Subcutaneous adipose tissue (tissue), 4 donors: ENCODE data around the gene TIMP2. TPM values are rescaled to one million over a fixed set of nuclear protein-coding genes. Genes with fewer than 3 reads are reported as not detected.

Experiments used
- CTCF ChIP-seq: fragments of 450-650 bp; IDR thresholded peaks from one replicate; pipeline ENCODE4 v1.5.1; 2016; ENCODE audit warnings: low read depth, mild to moderate bottlenecking, control low read depth, antibody characterized with exemption, moderate library complexity
- total RNA-seq, 4 donors: library from RNA; depleted of rRNA; stranded (reverse); fragments of >200 nt; gene quantifications; one replicate each; pipeline ENCODE4 v1.1.0, GENCODE V29; 2016

Gene TIMP2
- total RNA-seq, 4 donors from 2014 or later: 123 to 267 (median 233) TPM

DNA sequence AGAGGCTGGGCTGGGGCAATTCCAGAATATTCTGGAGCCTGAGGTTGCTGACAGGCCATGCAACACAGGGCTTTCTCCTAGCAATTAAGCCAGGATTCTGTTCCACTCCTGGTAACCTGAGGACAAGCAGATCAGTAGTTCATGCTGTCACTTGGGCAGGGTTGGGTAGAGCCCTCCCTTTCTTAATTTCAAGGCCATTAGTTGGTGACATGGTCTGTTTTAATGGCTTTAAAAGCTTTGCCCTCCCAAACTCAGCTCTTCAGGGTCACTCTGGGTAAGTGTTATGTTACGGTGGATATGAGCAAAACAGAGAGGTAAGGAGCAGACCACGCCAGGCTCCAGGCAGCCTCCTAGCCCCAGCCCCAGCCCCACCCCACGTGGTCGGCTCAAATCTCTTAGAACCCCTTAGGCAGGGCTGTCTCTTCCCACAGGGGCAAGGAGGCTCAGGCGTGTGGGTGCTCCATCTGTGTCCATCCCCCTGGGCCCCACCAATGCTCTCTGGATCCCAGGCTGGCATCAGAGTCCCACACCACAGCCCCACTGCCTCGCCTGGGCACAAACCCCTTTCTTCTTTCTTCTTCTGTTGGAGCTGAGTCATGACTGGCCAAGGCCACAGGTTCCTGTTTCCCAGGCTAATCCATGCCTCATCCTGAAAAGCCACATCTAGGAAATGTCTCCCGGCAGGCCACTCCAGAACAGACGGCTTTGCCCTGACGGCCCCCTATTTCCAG, 49.7 kb downstream of the TIMP2 start:
- TF ChIP-seq CTCF: no peak

GRCh38 chr17:78873519-78874340, 51.5 kb downstream of the TIMP2 start:
- no peak for TF ChIP-seq CTCF

GRCh38 chr17:78872486-78872885, 52.7 kb downstream of the TIMP2 start:
- TF ChIP-seq CTCF: no peak

DNA sequence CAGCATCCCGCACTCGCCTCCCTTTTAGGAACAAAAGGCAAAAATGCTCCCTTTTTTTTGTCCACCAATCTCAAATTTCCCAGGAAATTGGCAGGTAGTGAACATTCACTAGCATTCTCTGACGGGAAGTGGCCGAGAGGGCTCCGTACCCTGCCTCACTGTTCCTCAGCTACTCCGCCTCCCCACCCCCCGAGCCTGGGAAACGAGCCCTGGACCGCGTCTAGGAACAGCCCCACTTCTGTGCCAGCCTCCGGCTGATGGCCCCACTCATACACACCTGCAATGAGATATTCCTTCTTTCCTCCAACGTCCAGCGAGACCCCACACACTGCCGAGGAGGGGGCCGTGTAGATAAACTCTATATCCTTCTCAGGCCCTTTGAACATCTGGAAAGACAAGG, 54.6 kb downstream of the TIMP2 start:
- no peak for TF ChIP-seq CTCF

DNA sequence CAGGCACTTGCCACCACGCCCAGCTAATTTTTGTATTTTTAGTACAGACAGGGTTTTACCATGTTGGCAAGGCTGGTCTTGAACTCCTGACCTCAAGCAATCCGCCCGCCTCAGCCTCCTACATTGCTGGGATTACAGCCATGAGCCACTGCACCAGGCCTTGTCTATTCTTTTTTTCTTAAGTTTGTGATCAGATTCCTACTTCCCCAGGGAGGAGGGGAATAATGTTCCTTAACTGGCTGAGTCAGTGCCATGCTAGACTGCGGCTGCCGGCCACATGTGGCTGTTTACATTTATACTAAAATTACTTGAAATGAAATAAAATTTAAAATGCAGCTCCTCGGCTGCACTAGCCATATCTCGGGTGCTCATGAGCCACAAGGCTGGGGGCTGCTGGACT, 56.8 kb downstream of the TIMP2 start:
- no peak for TF ChIP-seq CTCF

GRCh38 chr17:78865682-78866390, 59.4 kb downstream of the TIMP2 start:
- TF ChIP-seq CTCF: no peak

DNA sequence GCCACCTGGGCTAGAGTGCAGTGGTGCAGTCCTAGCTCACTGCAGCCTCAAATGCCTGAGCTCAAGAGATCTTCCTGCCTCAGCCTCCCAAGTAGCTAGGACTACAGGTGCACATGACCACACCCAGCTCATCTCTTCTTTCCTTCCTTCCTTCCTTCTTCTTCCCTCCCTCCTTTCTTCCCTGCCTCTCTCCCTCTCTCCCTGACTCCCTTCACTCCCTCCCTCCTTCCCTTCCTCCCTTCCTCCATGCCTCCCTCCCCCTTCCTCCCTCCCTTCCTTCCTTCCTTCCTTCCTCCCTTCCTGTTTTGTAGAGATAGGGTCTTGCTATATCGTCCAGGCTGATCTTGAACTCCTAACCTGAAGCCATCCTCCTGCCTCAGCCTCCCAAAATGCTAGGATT, 61.1 kb downstream of the TIMP2 start:
- no peak for TF ChIP-seq CTCF
